Uterus (tissue), 4 donors: ENCODE results near the gene CFAP61. TPM values are rescaled to one million over a fixed set of nuclear protein-coding genes. Genes with fewer than 3 reads are reported as not detected.
"Not testable (repeated sequence)": the region's sequence is repeated elsewhere in the genome, so short reads cannot be mapped to it uniquely, and the experiment has no call there.

Experiments
- DNase-seq, 2 donors: peaks; one replicate each; pipeline ENCODE4 v3.0.0-alpha.2; 2019 to 2020
- H3K27ac ChIP-seq, 2 donors: fragments of 200-600 bp; sonication (generic); 1 replicate in 1 of 2; 2 replicates in 1 of 2; pipeline ENCODE4 v1.5.1; 2016 to 2018
- H3K27me3 ChIP-seq, 2 donors: fragments of 200-600 bp; sonication (generic); one replicate each; pipeline ENCODE4 v1.5.1; 2018 to 2019; ENCODE audit warnings: control low read depth in 1 of 2
- H3K36me3 ChIP-seq, 2 donors: fragments of 200-600 bp; sonication (generic); one replicate each; pipeline ENCODE4 v1.5.1; 2019; ENCODE audit warnings: control low read depth in 1 of 2
- H3K4me1 ChIP-seq, 2 donors: fragments of 200-600 bp; sonication (generic); one replicate each; pipeline ENCODE4 v1.5.1; 2018 to 2019; ENCODE audit warnings: control low read depth in 1 of 2
- H3K4me3 ChIP-seq, 2 donors: fragments of 200-600 bp; sonication (generic); 1 replicate in 1 of 2; 2 replicates in 1 of 2; pipeline ENCODE4 v1.5.1; 2018 to 2019; ENCODE audit warnings: mild to moderate bottlenecking in 1 of 2
- H3K9me3 ChIP-seq, 2 donors: fragments of 200-600 bp; sonication (generic); one replicate each; pipeline ENCODE4 v1.5.1; 2019; ENCODE audit warnings: control low read depth in 1 of 2
- POLR2A ChIP-seq, 2 donors: fragments of 450-650 bp; IDR thresholded peaks; one replicate each; pipeline ENCODE4 v1.6.1; 2016; ENCODE audit warnings: antibody characterized with exemption in 2 of 2, mild to moderate bottlenecking in 1 of 2, moderate library complexity in 1 of 2
- intact Hi-C: fragments of 100-400 bp; cut with DNase I; formaldehyde crosslinking; loops from one replicate; pipeline ENCODE4 v1.15.1; 2023; ENCODE audit warnings: low total_unique reads
- total RNA-seq, 4 donors: library from RNA; depleted of rRNA in 3 of 4; stranded (reverse); fragments of >200 nt in 3 of 4; gene quantifications; one replicate each; pipeline versions ENCODE4 v1.1.0 to v1.2.4, GENCODE V29; 2014 to 2023
- TF ChIP-seq, protein P1 (sequence below), 4 experiments: fragments of 200-600 bp in 2 of 4; fragments of 450-650 bp in 2 of 4; sonication (generic) in 2 of 4; IDR thresholded peaks; one replicate each; pipeline ENCODE4 v1.5.1; 2016 to 2019; ENCODE audit warnings: antibody characterized with exemption in 4 of 4, mild to moderate bottlenecking in 2 of 4, moderate library complexity in 1 of 4
- donor health status: DM: yes; HTN: yes; CAD: no.

Gene CFAP61
- total RNA-seq, 4 donors from 2014 or later, result 3.0 to 8.2 (median 7.5) TPM; not detected in 1

DNA sequence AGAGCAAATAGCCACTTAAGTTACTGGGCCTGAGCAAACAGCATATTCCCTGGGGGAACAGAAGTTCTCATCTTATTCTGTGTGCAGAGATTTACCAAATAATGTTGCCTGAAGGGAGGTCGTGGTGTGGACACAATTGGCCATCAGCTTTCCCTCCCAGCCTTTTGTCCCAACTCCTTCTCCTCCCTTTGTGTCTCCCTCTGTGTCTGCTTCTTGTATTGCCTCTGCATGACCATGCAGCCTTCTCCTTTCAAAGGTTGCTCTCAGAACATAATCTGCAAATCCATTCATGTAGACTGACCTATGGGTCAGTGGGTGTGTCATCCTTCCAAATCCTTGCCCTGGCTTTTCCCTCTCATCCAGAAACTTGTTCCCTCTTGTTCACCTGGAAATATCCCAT, 165.3 kb downstream of the CFAP61 start:
- no peaks in the 10 kb centered on the region for H3K9me3 ChIP-seq
- H3K4me1 ChIP-seq, result no peaks in the 10 kb centered on the region
- no peak overlapping the region for H3K4me3 ChIP-seq
- no peak for DNase-seq
- intact Hi-C loops, result no loop called here
- TF ChIP-seq, protein P1, sequence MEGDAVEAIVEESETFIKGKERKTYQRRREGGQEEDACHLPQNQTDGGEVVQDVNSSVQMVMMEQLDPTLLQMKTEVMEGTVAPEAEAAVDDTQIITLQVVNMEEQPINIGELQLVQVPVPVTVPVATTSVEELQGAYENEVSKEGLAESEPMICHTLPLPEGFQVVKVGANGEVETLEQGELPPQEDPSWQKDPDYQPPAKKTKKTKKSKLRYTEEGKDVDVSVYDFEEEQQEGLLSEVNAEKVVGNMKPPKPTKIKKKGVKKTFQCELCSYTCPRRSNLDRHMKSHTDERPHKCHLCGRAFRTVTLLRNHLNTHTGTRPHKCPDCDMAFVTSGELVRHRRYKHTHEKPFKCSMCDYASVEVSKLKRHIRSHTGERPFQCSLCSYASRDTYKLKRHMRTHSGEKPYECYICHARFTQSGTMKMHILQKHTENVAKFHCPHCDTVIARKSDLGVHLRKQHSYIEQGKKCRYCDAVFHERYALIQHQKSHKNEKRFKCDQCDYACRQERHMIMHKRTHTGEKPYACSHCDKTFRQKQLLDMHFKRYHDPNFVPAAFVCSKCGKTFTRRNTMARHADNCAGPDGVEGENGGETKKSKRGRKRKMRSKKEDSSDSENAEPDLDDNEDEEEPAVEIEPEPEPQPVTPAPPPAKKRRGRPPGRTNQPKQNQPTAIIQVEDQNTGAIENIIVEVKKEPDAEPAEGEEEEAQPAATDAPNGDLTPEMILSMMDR (IDR thresholded peaks at IDR 0.05), result no peak
- TF ChIP-seq POLR2A (IDR thresholded peaks at IDR 0.05), result no peak
- H3K27me3 ChIP-seq, result no peaks in the 10 kb centered on the region
- no peak overlapping the region for H3K27ac ChIP-seq
- no peaks in the 10 kb centered on the region for H3K36me3 ChIP-seq

DNA sequence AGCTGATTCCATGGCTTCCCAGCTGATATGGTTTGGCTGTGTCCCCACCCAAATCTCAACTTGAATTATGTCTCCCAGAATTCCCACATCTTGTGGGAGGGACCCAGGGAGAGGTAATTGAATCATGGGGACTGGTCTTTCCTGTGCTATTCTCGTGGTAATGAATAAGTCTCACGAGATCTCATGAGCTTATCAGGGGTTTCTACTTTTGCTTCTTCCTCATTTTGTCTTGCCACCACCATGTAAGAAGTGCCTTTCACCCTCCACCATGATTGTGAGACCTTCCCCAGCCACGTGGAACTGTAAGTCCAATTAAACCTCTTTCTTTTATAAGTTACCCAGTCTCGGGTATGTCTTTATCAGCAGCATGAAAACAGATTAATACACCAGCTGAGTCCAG, 165.8 kb downstream of the CFAP61 start:
- intact Hi-C loops, H3K4me1 ChIP-seq, H3K27me3 ChIP-seq, H3K4me3 ChIP-seq, DNase-seq, H3K9me3 ChIP-seq, H3K36me3 ChIP-seq, H3K27ac ChIP-seq: not testable (repeated sequence)

DNA sequence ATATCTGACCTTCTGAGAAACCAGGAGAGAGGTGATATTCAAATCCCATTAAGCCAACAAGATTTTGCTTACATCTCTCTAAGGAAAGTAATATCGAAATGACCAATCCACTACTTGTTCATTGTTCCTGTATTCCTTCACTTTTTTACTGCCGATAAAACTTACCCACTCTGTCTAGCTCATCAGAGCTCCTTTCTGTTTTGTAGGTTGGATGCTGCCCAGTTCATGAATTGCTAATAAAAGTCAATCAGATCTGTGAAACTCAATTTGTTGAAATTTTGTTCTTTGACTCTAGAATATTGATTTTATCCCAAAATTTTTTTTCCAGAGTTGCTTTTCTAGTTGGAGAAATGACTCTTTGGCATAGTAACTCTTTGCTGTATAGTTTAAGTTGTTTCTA, 166.7 kb downstream of the CFAP61 start:
- Histone ChIP-seq H3K27me3 (no peaks in the 10 kb centered on the region), H3K27ac (no peak overlapping the region), H3K9me3 (no peaks in the 10 kb centered on the region), H3K4me1 (no peaks in the 10 kb centered on the region), H3K4me3 (no peak overlapping the region), H3K36me3 (no peaks in the 10 kb centered on the region)
- intact Hi-C loops, result no loop called here
- TF ChIP-seq POLR2A (IDR thresholded peaks at IDR 0.05), result no peak
- TF ChIP-seq, protein P1 (IDR thresholded peaks at IDR 0.05), result no peak
- DNase-seq, result no peak

DNA sequence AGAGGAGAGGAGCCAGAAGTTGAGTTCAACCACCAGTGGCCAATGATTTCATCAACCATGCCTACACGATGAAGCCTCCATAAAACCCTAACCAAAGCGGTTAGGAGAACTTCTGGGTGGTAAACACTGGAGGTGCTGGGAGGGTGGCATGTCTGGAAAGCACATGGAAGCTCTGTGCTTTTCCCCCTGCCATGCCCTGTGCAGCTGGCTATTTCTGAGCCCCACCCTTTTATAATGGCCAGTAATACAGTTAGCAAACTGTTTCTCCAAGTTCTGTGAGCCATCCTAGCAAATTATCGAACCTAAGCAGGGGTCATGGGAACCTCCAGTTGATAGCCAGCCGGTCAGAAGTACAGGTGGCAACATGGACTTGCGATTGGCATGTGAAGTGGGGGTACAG, 167.8 kb downstream of the CFAP61 start:
- Histone ChIP-seq H3K4me1 (no peaks in the 10 kb centered on the region), H3K9me3 (no peaks in the 10 kb centered on the region), H3K4me3 (no peak overlapping the region), H3K27me3 (no peaks in the 10 kb centered on the region), H3K36me3 (no peaks in the 10 kb centered on the region), H3K27ac (no peak overlapping the region)
- intact Hi-C loops, result no loop called here
- TF ChIP-seq, protein P1 (IDR thresholded peaks at IDR 0.05), result no peak
- no peak for TF ChIP-seq POLR2A (IDR thresholded peaks at IDR 0.05)
- no peak for DNase-seq

DNA sequence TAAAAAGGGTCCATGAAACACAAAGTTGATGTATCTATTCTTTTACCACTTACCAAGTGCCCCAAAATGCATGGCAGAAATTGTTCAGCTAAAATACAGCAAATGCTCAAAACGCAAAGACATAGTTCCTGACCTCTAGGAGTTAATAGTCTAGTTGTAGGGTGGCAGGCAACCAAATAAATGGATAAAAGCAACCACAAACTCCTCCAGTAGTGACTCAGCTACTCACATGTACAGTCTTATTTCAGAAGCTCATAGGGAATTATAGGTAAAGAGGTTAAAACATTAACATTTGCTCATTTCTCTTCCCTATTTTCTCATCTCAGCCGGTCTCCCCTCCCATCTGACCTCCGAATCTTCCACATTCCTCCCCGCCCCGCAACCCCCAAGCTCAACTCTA, 171.6 kb downstream of the CFAP61 start:
- intact Hi-C loops, result no loop called here
- no peak for TF ChIP-seq POLR2A (IDR thresholded peaks at IDR 0.05)
- TF ChIP-seq, protein P1 (IDR thresholded peaks at IDR 0.05), result no peak

DNA sequence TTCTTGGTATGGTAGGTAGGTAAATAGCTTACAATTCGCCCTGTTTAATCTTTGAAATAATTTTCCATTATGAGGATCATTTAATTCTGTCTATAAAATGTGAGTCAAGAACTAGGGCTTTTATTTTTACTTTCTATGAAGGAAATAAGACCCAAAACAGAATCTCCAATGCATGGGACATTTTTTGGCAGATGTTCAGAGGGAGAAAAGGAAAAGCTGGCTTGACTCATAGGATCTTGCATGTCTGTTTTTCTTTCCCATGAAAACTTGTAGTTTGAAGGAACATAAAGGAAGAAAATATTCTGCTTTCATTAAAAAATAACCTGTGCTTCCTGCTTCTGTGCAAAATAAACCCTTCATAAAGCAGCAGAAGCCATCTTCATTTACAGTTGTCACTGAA, 172.5 kb downstream of the CFAP61 start:
- Histone ChIP-seq H3K4me1 (no peaks in the 10 kb centered on the region), H3K27me3 (no peaks in the 10 kb centered on the region), H3K4me3 (no peak overlapping the region), H3K27ac (no peak overlapping the region), H3K9me3 (no peaks in the 10 kb centered on the region), H3K36me3 (no peaks in the 10 kb centered on the region)
- no peak for TF ChIP-seq POLR2A (IDR thresholded peaks at IDR 0.05)
- TF ChIP-seq, protein P1 (IDR thresholded peaks at IDR 0.05), result no peak
- intact Hi-C loops, result no loop called here
- no peak for DNase-seq

More for the DNA sequence above, 171.6 kb downstream of the CFAP61 start:
- Histone ChIP-seq H3K4me1 (no peaks in the 10 kb centered on the region), H3K4me3 (no peak overlapping the region), H3K9me3 (no peaks in the 10 kb centered on the region), H3K27ac (no peak overlapping the region), H3K36me3 (no peaks in the 10 kb centered on the region), H3K27me3 (no peaks in the 10 kb centered on the region)
- no peak for DNase-seq
